ENCODE measurements around the gene CLCN1.

DNA sequence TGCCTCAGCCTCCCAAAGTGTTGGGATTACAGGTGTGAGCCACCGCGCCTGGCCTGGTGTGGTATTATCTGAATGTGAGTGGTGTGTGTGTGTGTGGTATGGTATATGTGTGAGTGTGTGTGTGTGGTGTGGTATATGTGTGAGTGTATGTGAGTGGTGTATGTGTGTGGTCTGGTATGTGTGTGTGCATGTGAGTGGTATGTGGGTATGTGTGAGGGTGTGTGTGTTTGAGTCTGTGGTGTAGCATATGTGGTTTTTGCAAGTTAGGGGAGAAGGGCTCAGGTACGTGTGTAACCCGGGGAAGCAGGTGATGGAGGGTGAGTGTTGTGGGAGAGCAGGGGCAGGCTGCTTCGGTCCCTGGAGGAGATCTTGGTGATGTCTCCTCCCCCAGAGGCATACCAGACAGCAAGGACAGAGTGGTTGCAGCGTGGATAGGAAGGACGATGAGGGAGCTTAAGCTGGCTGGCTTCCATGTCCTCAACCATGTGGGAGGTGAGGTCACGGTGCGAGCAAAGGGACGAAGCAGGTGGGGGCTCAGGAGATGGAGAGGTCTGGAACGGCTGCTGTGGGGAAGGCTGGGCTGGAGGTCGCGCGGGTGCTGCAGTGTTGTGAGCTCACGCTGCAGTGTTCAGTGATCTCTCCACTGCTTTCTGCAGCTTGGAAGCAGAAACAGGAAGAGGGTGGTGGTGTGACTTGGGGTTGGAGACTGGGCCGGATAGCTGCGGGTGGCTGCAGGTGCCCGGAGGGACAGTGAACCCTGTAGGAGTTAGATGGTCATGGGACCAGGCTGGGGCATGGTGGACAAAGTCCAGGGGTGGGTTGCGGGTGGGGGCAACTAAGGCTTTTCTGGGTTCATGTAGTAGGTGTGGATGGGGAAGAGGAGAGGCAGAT, 70.2 kb downstream of the CLCN1 start:
- no peak for TF ChIP-seq CTCF (IDR thresholded peaks at IDR 0.05)
- no peak for TF ChIP-seq POLR2A (IDR thresholded peaks at IDR 0.05; ENCODE audit: low read depth)
- no peak for TF ChIP-seq EP300 (IDR thresholded peaks at IDR 0.05)

Data from esophagus muscularis mucosa (tissue), 4 donors.